M059J (cell line): Measurements from ENCODE around the gene POU4F1. TPM values are rescaled to one million over a fixed set of nuclear protein-coding genes. Genes with fewer than 3 reads are reported as not detected.
"Not testable (repeated sequence)": the region's sequence is repeated elsewhere in the genome, so short reads cannot be mapped to it uniquely, and the experiment has no call there.

Experiments
- DNase-seq: peaks from one replicate; pipeline ENCODE4 v3.0.0-alpha.2; 2012; ENCODE audit warnings: low read depth
- total RNA-seq: library from RNA; depleted of rRNA; stranded (reverse); fragments of >200 nt; shearing (Covaris generic); gene quantifications from 2 replicates; pipeline ENCODE4 v1.2.3, GENCODE V29; 2014; rRNA removed

The POU4F1 gene, protein sequence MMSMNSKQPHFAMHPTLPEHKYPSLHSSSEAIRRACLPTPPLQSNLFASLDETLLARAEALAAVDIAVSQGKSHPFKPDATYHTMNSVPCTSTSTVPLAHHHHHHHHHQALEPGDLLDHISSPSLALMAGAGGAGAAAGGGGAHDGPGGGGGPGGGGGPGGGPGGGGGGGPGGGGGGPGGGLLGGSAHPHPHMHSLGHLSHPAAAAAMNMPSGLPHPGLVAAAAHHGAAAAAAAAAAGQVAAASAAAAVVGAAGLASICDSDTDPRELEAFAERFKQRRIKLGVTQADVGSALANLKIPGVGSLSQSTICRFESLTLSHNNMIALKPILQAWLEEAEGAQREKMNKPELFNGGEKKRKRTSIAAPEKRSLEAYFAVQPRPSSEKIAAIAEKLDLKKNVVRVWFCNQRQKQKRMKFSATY
- total RNA-seq, result 1.1 and 1.8 TPM in 2 replicates

DNA sequence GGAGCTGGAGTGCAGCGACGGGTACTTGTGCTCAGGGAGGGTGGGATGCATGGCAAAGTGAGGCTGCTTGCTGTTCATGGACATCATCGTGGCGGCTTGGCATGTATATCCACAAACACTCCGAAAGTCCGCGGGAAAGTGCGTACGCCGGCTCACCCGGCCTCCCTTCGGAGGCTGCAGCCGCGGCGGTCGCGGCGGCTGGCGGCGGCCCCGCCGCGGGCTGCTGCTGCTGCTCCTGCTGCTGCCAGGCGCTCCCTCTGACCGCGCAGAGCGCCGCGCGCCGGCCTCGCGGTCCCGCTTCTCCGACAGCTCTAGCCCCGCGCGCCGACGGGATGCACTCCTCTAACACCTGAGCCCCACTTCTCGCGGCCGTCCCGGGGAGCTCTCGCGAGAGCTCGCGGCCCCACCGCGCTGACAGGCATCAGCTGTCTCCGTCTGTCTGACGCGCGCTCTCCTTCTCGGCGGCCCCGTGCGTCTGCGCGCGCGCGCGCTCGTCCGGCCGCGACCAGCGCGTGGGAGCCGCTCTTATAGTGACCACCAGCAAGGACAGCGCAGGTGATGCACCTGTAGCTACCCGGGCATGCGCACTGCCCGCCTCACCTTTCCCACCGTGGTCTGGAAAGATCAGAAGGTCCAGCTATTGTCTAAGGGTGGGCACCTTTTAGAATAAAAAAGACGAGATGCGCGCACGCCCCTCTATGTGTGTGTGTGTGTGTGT lies at the start of gene POU4F1:
Gene POU4F1, minus strand, starts transcription at position 313 of the 718 bp plus-strand sequence. Its CDS starts 226 bp downstream, at position 87.
- peak; percentile 83 for DNase-seq

DNA sequence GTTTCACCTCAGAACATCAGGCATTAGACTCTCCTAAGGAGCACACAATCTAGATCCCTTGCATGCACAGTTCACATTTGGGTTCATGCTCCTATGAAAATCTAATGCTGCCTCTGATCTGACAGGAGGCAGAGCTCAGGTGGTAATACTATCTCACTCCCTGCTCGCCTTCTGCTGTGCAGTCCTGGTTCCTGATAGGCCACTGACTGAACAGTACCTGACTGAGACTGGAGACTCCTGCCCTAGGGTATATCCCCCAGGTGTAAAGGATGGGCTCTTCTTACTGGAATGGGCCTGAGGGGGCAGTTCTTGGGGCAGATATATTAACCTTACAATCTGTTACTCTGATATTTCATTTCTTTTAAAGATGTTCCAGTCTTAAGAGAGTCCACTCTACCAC lies 49.3 kb upstream of the POU4F1 start:
- DNase-seq, result no peak

GRCh38 chr13:78650717-78651083 lies 47.3 kb upstream of the POU4F1 start:
- no peak for DNase-seq

- DNase-seq, result no peak
These were observed 46.8 kb upstream of the POU4F1 start for GRCh38 chr13:78649997-78650716.

DNA sequence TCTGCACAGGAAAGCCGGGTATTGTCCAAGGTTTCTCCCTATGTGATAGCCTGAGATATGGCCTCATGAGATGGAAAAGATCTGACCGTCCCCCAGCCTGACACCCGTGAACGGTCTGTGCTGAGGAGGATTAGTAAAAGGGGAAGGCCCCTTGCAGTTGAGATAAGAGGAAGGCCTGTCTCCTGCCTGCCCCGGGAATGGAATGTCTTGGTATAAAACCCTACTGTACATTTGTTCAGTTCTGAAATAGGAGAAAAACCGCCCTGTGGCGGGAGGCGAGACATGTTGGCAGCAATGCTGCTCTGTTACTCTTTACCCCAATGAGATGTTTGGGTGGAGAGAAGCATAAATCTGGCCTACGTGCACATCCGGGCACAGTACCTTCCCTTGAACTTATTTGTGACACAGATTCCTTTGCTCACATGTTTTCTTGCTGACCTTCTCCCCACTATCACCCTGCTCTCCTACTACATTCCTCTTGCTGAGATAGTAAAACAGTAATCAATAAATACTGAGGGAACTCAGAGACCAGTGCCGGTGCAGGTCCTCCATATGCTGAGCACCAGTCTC lies 43.8 kb upstream of the POU4F1 start:
- not testable (repeated sequence) for DNase-seq

GRCh38 chr13:78638216-78638615 lies 34.9 kb upstream of the POU4F1 start:
- no peak for DNase-seq

- DNase-seq, result no peak
These were observed 33.1 kb upstream of the POU4F1 start for GRCh38 chr13:78636495-78636894.

DNA sequence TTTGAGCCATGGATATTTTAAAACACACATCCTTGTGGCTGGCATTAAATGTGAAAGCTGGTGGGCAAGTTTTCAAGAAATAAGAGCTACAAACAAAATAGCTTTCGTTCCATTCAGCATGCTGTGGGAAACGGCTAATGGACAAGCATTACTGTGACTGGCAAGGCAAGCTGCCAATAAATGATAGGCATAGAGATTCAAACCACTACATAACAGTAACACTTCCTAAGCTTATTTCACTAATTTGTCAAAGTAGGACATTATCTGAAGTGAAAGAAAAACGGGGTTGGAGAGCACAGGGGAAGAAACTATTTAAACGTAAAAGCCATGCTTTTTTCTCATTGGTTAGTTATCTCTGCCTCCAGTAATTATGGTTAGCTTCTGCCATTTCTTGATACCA lies 29.6 kb upstream of the POU4F1 start:
- DNase-seq, result no peak

- DNase-seq, result no peak
These were observed 27.7 kb upstream of the POU4F1 start for GRCh38 chr13:78631077-78631476.

DNA sequence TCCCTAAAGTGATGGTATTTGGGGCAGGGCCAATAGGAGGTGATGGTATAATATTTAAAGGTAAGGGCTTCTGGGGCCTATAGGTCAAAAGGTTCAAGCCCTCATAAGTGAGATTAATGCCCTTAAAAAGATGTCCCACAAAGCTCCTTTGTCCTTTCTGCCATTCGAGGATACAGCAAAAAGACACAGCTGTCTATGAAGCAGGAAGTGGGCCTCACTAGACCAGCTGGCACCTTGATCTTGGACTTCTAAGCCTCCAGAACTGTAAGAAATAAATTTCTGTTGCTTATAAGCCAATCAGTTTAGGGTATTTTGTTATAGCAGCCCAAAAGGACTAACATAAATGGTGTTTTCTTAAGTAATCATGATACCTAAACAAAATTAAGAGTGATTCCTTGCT lies 27.2 kb upstream of the POU4F1 start:
- no peak for DNase-seq

DNA sequence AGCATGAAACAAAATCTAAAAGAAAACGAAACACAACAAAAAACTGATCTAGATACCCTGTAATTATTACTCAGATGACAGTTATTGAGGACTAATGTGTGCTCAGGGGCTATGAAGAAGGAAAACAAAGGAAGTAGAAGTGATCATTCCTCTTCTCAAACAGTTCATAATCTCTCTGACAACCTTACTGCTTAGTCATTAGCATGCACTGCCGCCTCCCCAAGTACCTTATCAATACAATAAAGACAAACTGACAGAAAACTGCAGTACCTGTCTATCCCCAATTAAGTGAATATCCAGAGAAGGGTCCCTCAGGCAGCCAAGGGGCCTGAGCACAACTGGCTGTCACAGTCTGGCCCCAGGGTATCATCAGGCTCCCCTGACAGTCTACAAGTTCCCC lies 22.0 kb upstream of the POU4F1 start:
- no peak for DNase-seq

DNA sequence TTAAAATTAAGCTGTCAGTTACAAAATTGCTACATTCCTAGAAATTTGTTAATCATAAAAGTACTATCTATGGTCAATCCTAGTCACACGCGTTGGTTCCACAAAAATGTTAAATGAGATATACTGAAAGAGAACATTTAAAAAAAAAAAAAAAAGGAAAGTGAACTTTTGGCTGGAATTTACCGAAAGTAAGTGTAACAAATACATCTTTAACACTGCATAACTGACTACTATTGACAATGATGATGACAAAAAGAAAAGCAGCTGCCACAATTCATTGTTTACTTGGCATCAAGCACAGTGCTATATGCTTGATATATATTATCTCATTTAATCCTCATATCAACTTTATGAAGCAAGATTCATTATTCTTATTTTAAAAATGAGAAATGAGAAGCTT lies 19.8 kb upstream of the POU4F1 start:
- no peak for DNase-seq

GRCh38 chr13:78620936-78621470 lies 17.7 kb upstream of the POU4F1 start:
- no peak for DNase-seq

GRCh38 chr13:78618411-78618810 lies 15.1 kb upstream of the POU4F1 start:
- no peak for DNase-seq

GRCh38 chr13:78611040-78611439 lies 7.7 kb upstream of the POU4F1 start:
- no peak for DNase-seq

DNA sequence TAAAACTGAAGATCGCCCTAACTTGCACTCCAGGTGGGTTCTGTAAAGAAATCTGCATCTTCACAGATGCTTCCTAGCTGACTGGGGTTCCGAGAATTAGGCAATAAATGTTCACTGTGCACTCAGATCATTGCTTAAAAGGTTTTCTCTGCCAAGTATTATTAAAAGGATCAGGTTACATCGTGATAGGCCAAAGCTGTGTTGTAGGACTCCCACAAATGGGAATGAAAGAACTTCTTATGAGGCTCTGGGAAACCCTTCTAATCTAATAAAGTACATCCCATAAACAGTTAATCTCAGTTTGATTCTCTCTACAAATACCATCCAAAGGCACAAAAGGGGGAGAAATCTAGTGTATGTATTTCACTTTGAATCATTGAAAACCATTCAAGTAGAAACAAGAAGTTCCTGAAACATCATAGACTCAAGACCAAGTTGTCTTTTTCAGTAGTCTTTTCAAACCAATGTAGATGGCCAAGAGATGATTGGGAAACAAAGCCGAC lies 7.1 kb upstream of the POU4F1 start:
- peak; percentile 38 for DNase-seq

GRCh38 chr13:78609464-78610205 lies 6.3 kb upstream of the POU4F1 start:
- peak; percentile 37 for DNase-seq

DNA sequence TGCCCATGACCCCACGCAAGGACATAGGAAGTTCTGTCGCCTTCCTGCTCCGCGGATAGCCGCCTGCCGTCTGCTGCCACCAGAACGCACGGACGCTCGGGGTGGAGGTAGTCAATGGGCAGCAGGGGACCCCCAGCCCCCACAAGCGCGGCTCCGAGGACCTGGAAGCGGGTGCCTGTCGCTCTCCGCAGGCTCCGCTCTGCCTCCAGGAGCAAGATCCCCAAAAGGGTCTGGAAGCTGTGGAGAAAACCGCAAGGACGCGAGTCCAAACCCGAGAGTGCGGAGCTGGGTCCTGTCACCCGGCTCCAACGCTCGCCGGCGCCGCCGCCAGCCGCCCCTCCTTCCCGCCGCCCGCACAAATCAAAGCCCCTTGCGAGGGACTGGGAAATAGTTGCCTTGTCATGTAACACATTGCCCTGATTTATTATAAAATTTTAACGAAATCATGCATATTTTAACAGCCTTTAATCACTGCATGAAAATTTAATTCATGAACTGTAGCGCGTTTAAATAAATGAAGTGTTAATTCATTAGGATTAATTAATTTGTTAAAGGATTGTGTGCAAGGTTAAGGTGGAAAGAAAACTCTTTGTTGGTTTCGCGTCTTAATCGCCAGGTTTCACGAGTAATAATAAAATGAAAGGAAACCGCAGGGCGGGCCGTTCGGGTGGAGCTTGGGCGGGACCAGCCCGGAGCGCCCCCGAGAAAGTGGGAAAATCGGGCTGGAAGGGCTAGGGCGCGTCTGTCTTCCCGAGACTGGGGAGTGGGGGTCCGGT lies 5.5 kb upstream of the POU4F1 start:
- no peak for DNase-seq

DNA sequence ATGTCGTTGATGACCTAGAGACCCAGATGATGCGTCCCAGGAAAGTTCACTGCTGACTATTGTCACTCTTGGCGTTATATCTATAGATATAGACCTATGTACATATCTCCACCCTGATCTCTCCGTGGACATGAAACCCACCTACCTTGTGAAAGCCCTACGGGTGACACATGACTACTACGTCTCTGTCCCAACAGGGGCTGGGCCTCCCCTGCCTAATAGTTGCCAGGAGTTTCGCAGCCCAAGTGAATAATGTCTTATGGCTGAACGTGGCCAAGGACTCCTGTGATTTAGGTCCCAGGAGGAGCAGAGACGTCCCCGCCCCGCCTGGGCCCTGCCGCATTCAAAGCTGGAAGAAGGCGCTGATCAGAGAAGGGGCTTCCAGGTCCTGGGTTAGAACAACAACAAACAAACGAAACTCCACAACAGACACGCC lies 4.9 kb upstream of the POU4F1 start:
- no peak for DNase-seq
